HK-2 (cell line): Measurements from ENCODE around the gene KLHL34.

Source experiments
- DNase-seq: peaks from one replicate; pipeline ENCODE4 v3.0.0-alpha.2; 2018; ENCODE audit not compliant: unreplicated experiment

Gene KLHL34, protein sequence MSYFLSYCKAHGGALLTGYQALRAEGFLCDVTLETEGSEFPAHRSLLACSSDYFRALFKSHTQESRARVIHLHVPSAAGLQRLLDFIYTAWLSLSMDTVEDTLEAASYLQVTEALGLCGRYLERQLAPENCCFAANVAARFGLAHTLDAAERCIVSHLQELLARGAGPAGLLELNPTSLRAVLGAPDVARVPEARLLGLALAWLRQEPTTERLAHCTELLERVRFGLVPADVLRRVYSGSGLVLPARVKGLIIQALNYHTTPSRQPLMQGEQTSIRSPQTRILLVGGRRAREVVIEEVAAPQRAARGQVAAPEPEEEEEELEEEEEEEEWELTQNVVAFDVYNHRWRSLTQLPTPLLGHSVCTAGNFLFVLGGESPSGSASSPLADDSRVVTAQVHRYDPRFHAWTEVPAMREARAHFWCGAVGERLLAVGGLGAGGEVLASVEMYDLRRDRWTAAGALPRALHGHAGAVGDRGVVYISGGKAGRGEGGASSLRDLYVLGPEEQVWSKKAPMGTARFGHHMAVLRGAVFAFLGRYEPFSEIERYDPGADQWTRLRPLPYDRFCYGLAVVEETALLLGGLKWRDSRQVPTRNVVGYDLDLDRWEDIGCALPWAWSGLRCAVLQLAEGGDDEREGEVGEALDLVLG

DNA sequence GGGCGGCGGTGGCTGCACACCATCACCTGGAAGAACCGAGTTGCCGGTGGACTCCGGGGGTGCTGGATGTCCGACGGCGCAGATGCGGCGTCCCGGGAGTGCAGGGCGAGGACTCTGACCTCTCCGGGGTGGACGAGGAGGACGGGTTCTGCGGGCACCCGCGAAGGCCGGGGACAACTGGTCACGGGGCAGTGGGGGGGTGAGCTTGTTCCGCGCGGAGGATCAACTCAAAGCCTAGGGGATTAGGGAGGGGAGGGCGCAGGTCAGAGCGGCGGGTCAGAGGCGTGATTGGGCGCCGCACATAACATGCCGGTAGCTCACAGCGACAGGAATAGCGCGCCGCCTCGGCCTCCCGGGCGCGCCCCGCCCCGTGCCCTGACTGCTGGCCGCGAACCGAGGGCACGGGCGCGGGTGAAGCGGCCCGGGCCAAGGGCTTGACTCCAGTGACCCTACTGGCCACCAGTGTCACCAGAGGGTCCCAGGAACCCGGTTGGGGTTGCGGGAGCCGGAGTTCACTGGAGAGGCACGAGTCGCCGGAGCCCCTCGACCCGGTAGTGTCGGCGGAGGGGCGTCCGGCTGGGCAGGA lies at the start of gene KLHL34:
Gene KLHL34 (minus strand): TSS at position 179 of the 586 bp plus-strand sequence. CDS start 542 bp downstream, outside the sequence.
- no peak for DNase-seq

DNA sequence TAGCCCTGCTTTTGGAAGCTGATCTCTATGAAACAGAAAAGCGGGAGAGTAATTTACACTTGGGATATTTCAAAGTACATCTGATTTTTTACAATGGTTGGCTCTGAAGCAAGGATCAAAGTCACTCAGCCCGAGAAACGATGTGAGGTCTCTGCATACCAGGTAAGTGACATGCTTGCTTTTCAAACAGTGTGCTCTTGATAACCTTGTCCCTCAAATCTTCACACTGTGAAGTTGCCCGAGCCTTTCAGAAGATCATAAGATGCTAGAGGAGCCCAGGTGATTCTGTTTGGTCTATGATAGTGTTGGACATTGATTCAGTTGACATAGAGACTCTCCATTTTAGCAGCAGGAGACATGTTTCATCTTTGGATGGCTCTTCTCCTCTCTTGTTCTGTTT lies 47.1 kb upstream of the KLHL34 start:
- DNase-seq: no peak

DNA sequence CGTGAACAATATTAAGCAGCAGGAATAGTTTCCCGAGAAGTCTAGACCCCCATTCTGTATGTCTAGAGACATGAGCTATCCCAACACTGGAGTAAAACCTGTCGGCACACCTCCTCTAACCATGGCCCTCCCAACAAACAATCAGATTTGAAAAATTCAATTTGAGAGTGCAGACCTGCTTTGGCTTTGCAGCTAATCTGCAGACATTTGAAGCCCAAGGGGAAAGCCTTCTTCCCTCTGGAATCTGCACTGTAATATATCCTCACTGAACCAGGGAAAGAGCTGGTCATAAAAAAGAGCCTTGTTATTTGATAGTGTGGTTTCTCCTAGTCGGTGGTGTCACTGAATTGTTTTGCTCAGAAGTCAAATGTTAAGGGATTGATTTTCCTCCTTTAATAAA lies 44.6 kb upstream of the KLHL34 start:
- DNase-seq: no peak

DNA sequence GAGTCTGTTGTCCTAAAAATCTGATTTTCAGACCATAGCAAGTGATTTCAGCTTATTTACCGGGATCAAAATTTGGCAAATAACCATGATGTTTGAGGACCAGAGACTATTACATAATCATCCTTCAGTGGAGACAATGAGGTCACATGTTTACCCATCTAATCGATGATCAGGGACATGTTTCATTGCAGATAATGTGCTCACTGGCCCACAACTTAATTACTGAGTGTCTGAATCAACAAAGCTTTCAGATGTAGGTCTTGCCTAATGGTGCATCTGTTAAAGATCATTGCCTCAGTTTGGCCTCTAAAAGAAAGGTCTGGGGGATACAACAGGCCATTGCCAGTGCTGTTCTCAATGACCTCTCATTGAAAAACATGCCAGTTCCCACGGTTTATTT lies 42.8 kb upstream of the KLHL34 start:
- DNase-seq: no peak

DNA sequence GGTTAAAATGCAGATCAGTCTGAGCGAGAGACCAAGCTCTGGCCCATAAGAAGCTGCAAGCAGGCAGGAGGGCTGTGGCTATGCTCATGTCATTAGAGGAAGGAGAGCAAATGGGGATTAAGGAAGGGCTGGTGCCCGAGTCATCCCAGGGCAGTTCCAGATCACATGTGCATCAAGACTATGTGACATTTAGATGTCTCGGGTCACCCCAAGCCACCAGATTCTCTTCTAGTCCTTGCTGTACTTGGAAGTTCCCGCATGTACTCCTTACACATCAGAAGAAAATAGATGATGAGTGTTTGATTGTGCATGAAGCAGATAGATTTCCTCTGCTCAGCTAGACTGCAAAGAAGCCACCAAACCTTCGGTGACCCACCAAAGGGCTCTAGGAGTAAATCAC lies 42.1 kb upstream of the KLHL34 start:
- no peak for DNase-seq

DNA sequence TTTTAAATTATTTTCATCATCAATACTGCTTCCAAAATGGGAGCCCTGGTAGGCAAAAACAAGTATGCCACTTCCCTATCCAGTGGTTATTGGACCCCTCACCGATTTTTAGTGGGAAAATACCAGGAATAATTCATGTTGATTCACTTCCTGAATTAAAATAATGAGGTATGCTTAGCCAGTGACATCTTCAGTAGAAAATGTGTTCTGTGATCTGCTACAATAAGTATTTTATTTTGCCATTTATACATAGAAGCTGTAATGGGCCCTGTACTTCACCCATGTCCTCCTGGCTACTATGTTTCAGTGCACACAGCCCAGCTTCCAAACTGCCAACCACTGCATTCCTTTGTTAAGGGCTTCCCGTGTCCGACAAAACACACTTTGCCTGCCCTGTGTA lies 41.0 kb upstream of the KLHL34 start:
- DNase-seq: no peak

DNA sequence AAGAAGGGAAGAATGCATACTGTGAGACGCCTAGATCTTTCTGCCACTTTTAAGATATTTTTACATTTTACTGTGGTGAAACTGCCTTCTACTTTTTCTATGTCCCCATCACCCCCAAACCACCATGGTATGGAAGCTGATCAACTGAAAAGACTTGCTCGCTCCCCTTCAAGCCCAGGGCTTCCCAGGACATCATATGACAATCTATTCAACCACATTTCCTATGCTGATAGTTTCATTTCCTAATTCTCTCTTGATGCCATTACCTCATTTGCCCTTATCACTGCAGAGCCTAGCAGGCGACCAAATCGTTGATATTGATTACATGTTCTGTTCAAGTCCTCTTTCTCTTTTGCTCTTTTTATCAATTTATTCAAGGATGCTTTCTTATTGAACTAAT lies 40.1 kb upstream of the KLHL34 start:
- DNase-seq: no peak

DNA sequence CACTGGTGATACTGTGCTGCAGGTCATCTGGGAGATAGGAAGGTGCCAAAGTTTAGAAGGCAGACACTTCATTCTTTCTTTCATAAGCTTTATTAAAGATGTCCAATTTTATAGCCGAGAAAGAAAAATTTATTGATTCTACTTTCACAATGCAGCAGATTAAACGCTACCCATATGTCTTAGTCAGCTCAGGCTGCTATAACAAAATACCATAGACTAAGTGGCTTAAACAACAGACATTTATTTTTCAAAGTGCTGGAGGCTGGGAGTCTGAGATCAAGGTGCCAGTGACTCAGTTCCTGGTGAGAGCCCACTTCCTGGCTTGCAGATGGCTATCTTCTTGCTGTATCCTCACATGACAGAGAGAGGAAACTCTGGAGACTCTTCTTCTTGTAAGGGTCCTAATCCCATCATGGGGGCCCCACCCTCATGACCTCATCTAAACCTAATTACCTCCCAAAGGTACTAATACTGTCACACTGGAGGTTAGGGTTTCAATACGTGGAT lies 33.4 kb upstream of the KLHL34 start:
- DNase-seq: peak; percentile 1

DNA sequence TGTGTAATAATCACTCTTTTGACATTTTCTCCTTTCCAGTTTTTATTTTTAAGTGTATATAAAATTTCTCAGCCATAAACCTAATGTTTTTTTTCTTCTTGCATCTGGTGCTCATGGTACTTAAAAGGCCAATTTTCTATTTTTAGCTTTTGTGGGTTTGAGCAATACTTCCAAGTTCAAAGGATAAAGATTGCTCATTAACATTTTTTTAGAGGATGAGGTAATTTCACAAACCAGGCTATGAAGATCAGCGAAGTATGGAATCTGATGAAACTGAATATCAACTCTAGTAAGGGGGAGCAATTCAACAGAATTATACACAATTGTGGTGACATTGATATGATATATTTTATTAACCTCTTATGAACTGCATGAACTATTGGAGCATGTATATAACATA lies 25.8 kb upstream of the KLHL34 start:
- DNase-seq: no peak

DNA sequence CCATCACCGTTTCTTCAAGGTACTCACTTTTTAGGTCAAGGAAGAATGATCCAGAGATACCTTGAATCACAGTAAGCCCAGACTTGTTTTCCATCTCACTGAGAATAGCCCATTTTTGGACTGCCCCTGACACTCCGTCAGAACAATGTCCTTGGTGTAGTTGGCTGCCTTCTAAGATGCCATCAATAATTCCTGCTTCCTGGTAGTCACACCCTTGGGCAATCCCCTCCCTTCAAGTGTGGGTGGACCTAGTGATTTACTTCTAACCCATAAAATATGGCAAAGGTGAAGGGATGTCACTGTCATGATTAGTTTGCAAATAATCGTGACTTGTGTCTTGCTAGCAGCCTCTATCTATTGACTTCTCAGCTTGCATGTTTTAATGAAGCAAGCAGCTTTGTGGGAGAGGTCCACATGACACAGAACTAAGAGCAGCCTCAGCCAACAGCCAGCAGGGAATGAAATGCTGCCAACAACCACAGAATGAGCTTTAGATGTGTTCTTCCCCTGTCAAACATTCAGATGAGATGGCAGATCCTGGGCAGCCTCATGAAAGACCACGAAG lies 20.0 kb upstream of the KLHL34 start:
- no peak for DNase-seq

DNA sequence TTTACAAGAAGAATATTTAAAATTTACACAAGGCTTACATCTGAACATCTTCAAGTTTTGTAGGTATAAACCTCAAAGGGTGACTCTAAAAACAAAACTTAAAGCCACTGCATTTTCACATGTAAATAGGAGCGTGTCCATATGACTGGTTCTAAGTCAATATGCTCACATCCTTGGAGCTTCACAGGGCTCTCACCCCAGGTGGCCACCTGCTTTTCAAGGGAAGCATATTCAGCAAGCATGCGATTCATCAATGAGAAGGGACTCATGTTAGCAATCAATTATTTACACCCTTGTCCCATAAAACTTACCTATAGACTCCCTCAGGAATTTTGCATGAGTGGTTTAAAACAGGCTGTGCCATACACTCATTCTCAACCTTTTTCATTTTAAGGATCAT lies 17.8 kb upstream of the KLHL34 start:
- DNase-seq: no peak

DNA sequence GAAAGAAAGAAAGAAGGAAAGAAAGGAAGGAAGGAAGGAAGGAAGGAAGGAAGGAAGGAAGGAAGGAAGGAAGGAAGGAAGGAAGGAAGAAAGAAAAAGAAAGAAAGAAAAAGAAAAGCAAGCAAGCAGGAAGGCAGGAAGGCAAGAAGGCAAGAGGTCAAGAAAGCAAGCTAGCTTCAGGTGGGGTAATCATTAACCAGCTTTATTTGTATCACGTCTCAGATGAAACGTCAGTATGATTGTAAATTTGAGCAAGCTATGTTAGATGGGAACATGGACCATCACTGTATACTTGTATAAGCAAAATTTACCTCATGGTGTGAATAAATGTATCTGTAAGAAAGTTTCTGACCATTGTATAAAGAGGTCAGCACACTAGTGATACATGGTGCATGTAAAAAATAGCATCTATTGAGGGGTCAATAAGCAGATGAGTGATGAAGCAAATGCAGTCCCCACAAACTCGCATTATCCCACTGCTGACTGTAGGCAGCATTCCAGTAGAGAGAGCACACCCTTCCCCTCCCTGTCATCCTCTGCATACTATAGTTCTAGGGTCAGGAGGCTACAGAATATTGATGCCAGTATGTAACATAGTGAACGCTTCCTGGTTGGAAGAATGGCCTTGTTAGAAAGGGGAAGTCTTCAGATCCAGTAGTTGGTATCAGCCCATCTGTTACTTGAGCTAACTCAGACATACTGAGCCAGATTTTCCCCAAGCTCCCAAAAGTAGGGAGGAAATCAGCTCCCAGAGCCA lies 16.5 kb upstream of the KLHL34 start:
- DNase-seq: no peak

DNA sequence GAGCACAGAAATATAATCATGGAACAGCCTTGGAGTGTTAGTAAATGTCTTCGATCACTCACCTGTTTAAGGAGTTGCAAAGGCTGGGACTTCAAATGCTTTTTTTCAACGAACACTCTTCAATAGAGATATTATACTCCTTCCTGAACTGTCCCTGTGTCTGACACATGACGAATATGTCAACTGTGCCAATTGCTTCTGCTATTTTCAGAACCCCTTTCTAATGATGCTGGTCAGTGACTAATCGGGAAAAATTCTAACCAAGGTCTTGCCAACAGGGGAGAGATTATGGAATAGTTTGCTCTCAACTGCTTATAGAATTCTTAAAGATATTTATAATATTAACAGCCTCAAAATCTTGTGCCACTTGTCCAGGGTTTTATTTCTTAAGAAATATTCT lies 8.5 kb upstream of the KLHL34 start:
- DNase-seq: no peak

DNA sequence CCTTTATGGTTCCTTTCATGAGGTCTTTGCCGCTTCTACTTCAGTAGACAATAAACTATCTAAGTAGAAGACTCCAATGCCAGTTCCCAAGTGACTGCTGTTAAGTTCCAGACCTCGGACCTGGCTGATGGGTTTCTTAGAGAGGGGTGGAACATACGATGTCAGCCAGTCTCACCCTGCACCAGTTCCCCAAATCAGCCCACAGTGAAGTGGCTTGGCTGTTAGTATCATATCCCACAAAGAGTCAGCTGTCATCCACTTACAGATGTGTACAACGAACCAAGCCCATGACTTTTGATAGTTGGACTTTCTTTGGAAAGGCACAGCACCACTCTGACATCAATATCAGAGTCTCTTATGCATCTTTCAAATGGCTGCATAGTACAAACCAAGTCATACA lies 8.1 kb upstream of the KLHL34 start:
- DNase-seq: no peak

DNA sequence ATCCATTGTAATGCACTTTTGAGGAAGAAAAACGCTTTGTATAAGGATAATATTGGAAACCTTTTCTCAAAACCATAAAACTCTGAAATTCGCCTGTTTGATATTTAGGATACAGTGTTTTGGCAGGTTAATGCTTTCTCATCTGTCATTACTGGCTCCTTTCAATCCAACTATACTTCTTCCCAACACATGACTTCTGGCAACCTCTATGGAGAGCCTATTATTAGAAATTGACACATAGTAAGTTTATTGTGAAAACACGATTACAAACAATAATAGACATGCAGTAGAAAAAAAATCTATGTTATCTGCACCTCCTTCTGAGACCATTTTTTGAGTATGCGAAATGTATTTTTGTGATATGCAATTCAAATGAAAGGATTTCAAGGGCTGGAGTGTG lies 4.6 kb upstream of the KLHL34 start:
- DNase-seq: no peak

DNA sequence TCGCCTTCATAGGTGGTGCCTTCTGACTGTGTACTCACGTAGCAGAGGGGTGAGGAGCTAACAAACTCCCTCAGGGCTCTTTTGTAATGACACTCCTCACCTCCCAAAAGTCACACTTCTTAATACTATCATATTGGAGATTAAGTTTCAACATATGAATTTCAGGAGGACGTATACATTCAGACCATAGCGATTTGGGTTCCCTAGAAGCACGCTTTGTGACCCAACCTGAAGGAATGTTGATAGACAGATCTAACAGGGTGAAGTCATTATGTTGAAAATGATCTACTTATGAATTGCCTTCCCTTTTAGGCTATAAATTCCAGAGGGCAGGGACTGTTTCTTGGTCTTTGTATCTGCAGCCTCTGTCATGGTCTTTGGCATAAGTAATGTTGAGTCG lies 3.2 kb upstream of the KLHL34 start:
- DNase-seq: no peak

DNA sequence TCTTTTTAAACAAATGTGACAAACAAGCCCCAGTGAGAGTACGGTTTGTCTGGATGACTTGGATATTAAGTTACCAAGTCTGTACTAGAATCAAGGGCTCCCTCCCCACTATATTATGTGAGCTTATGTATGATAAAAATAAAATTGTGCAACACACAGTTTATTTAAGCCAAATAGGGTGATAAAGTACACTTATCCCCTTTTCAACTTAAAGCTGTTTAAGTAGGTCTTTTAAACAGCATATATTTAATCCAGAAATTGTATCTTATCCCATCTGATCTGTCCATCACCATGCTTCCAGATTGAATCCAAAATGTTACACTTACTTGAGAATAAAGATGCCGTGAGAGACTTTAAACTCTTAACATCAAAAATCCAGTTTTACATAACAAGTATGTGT lies 2.0 kb upstream of the KLHL34 start:
- no peak for DNase-seq

DNA sequence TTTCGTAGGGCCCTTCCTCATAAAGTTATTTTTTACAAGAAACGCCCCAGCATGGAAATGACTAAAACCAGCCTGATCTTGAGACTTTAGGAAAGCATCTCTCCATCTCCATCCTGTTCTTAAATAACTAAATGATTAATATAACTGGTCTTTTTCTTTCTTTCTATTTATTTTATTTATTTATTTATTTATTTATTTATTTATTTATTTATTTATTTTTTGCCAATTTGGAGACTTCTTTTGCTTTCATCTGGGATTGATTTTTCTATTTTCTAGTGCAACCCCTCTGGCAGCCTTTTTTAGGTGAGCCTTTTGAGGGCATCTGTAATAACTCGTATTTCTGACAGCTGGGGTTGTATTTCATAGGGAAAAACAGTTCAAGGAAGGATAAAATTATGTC lies 1.2 kb upstream of the KLHL34 start:
- no peak for DNase-seq

DNA sequence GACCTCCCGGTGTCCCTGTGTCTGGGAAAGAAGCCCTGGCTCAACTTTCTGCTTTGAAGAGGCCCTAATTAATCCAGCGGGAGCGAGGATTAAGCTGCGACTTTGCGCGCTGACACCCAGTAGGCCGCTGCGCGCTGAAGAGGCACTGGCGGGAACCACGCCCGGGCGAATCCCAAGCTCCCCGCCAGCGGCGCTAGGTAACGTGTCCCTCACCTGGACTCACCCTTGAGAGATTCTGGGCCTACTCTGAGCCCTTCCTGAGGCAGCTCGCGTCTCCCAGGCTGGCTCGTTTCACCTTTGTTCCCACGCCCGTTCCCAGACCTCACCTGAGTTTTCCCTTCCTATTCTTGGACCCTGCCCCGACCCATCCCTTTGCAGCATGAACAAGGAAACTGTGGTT lies 616 bp upstream of the KLHL34 start:
- DNase-seq: no peak

DNA sequence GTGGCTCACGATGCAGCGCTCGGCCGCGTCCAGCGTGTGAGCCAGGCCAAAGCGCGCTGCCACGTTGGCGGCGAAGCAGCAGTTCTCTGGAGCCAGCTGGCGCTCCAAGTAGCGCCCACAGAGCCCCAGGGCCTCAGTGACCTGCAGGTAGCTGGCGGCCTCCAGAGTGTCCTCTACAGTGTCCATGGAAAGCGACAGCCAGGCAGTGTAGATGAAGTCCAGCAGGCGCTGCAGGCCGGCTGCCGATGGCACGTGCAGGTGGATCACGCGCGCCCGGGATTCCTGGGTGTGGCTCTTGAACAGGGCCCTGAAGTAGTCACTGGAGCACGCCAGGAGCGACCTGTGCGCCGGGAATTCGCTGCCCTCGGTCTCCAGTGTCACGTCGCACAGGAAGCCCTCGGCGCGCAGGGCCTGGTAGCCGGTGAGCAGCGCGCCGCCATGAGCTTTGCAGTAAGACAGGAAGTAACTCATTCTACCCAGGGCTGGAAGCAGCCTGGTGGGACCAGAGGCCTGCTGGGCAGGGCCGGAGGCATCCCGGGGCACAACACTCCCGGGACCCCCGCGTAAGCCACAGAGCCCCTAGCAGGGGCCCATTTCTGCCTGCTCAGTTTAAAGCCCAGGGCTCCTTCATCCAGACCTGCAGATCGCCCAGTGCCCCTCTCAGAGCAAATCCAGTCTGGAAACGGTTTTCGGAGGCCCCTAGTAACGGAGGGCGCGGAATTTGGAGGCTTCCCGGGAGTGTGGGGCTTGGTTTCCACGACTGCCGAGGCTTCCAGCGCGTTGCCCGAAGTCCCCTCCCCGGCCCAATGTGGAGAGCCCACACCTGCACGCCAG lies 595 bp downstream of the KLHL34 start:
- no peak for DNase-seq
